IMR-90 (cell line): ENCODE results near the gene ATP1A4. TPM values are rescaled to one million over a fixed set of nuclear protein-coding genes. Genes with fewer than 3 reads are reported as not detected.

Experiments
- ATAC-seq: fragments of 200-7000 bp; cut with Tn5 transposase; 2 replicates; pipeline ENCODE4 v1.9.1; 2020; ENCODE audit warnings: low read depth, mild to moderate bottlenecking, moderate library complexity
- BruUV-seq: library from RNA; stranded (reverse); fragments of 400-500 nt; replicated peaks from 2 replicates; lab custom pipeline; 2021; lab: Mats Ljungman, UMichigan
- CTCF ChIA-PET: fragments of 300-600 bp; formaldehyde crosslinking; extraction: SDS; loops from one replicate; lab custom pipeline; 2021; ENCODE audit warnings: antibody characterized with exemption; lab: Yijun Ruan, JAX
- POLR2A ChIA-PET: fragments of 300-600 bp; sonication (Branson Sonifier 250); formaldehyde crosslinking; loops from one replicate; lab custom pipeline; 2022; ENCODE audit warnings: antibody characterized with exemption; ENCODE audit not compliant: unreplicated experiment; lab: Charles Lee
- DNase-seq: peaks from one replicate; pipeline ENCODE4 v3.0.0; 2013
- H2AFZ ChIP-seq: replicated peaks from 2 replicates; pipeline ENCODE3; 2013; ENCODE audit warnings: low read length, mild to moderate bottlenecking; ENCODE audit not compliant: poor library complexity
- H2AK5ac ChIP-seq: 2 replicates; pipeline ENCODE4 v1.6.1; 2013; ENCODE audit warnings: low read depth, low read length, inconsistent platforms
- H2AK9ac ChIP-seq: replicated peaks from 2 replicates; pipeline ENCODE3; 2013; ENCODE audit warnings: mild to moderate bottlenecking, low read depth, low read length, moderate library complexity; ENCODE audit not compliant: poor library complexity
- H2BK120ac ChIP-seq: 2 replicates; pipeline ENCODE4 v1.6.1; 2013; ENCODE audit warnings: low read depth, low read length, inconsistent platforms
- H2BK15ac ChIP-seq: 3 replicates; pipeline ENCODE4 v1.6.1; 2013; ENCODE audit warnings: low read depth, low read length, inconsistent platforms
- H2BK20ac ChIP-seq: 2 replicates; pipeline ENCODE4 v1.6.1; 2013; ENCODE audit warnings: low read depth, mild to moderate bottlenecking, inconsistent platforms, low read length, moderate library complexity
- H2BK5ac ChIP-seq: 2 replicates; pipeline ENCODE4 v1.6.1; 2013; ENCODE audit warnings: mild to moderate bottlenecking, low read depth, low read length, inconsistent platforms; ENCODE audit not compliant: poor library complexity, severe bottlenecking
- H3K14ac ChIP-seq: replicated peaks from 2 replicates; pipeline ENCODE4 v1.6.1; 2013; ENCODE audit warnings: low read depth, low read length, inconsistent platforms
- H3K18ac ChIP-seq: 2 replicates; pipeline ENCODE4 v1.6.1; 2013; ENCODE audit warnings: low read depth, low read length, control low read depth
- H3K23ac ChIP-seq: 2 replicates; pipeline ENCODE4 v1.6.1; 2013; ENCODE audit warnings: low read depth, low read length, inconsistent platforms
- H3K27ac ChIP-seq: 2 replicates; pipeline ENCODE4 v1.5.1; 2013; ENCODE audit warnings: mild to moderate bottlenecking, control low read depth, low read length; ENCODE audit not compliant: insufficient read depth
- H3K27me3 ChIP-seq: 2 replicates; pipeline ENCODE4 v1.6.1; 2013; ENCODE audit warnings: low read length; ENCODE audit not compliant: control insufficient read depth, insufficient read depth
- H3K36me3 ChIP-seq: 2 replicates; pipeline ENCODE4 v1.6.1; 2013; ENCODE audit warnings: low read length, mixed read lengths; ENCODE audit not compliant: control insufficient read depth, insufficient read depth
- H3K4ac ChIP-seq: 2 replicates; pipeline ENCODE4 v1.6.1; 2013; ENCODE audit warnings: low read depth, low read length, inconsistent platforms
- H3K4me1 ChIP-seq: 2 replicates; pipeline ENCODE4 v1.6.1; 2013; ENCODE audit warnings: low read length, mixed read lengths; ENCODE audit not compliant: control insufficient read depth, insufficient read depth
- H3K4me2 ChIP-seq: 2 replicates; pipeline ENCODE4 v1.6.1; 2013; ENCODE audit warnings: low read depth, mild to moderate bottlenecking, control low read depth, low read length, moderate library complexity
- H3K4me3 ChIP-seq: 2 replicates; pipeline ENCODE4 v1.5.1; 2013; ENCODE audit warnings: low read depth, mild to moderate bottlenecking, control low read depth, low read length, moderate library complexity; ENCODE audit not compliant: insufficient read depth
- H3K56ac ChIP-seq: 2 replicates; pipeline ENCODE4 v1.6.1; 2013; ENCODE audit warnings: low read length, inconsistent platforms; ENCODE audit not compliant: insufficient read depth; ENCODE audit errors: extremely low read depth
- H3K79me1 ChIP-seq, 2 experiments: 2 replicates each; pipeline ENCODE4 v1.6.1; 2013; ENCODE audit warnings: low read length in 2 of 2, inconsistent platforms in 1 of 2, low read depth in 1 of 2
- H3K9ac ChIP-seq: 2 replicates; pipeline ENCODE4 v1.6.1; 2013; ENCODE audit warnings: low read depth, low read length, control low read depth
- H3K9me1 ChIP-seq: 2 replicates; pipeline ENCODE4 v1.6.1; 2013; ENCODE audit warnings: low read length, inconsistent platforms; ENCODE audit not compliant: insufficient read depth
- H3K9me3 ChIP-seq: 2 replicates; pipeline ENCODE4 v1.6.1; 2013; ENCODE audit warnings: low read length; ENCODE audit not compliant: control insufficient read depth, insufficient read depth
- H4K20me1 ChIP-seq: 2 replicates; pipeline ENCODE4 v1.6.1; 2013; ENCODE audit warnings: low read length, inconsistent platforms; ENCODE audit not compliant: insufficient read depth
- H4K5ac ChIP-seq: 2 replicates; pipeline ENCODE4 v1.6.1; 2013; ENCODE audit warnings: mild to moderate bottlenecking, low read depth, low read length, control low read depth
- H4K8ac ChIP-seq, 2 experiments: 2 replicates each; pipeline ENCODE4 v1.6.1; 2013; ENCODE audit warnings: low read depth in 2 of 2, low read length in 2 of 2, control low read depth in 1 of 2, inconsistent platforms in 1 of 2
- H4K91ac ChIP-seq: 2 replicates; pipeline ENCODE4 v1.6.1; 2013; ENCODE audit warnings: low read depth, low read length, inconsistent platforms; ENCODE audit not compliant: insufficient read depth
- BHLHE40 ChIP-seq: fragments of 150-350 bp; IDR thresholded peaks from 2 replicates; pipeline ENCODE4 v1.6.1; 2016; ENCODE audit warnings: mild to moderate bottlenecking, low read depth, low read length
- CEBPB ChIP-seq: IDR thresholded peaks from 2 replicates; pipeline ENCODE4 v1.6.1; 2012; ENCODE audit warnings: low read depth, low read length, improper control_type of control experiment
- ELK1 ChIP-seq: fragments of 150-350 bp; IDR thresholded peaks from 2 replicates; pipeline ENCODE4 v1.6.1; 2016; ENCODE audit warnings: low read depth, mild to moderate bottlenecking, low read length, moderate library complexity, borderline replicate concordance
- FOS ChIP-seq: fragments of 150-350 bp; IDR thresholded peaks from 2 replicates; pipeline ENCODE4 v1.6.1; 2016; ENCODE audit warnings: low read depth, low read length
- MAFK ChIP-seq: IDR thresholded peaks from 2 replicates; pipeline ENCODE4 v1.6.1; 2012; ENCODE audit warnings: low read depth, low read length, improper control_type of control experiment
- MAZ ChIP-seq: IDR thresholded peaks from 2 replicates; pipeline ENCODE4 v1.6.1; 2012; ENCODE audit warnings: low read depth, mild to moderate bottlenecking, low read length, improper control_type of control experiment, moderate library complexity, borderline replicate concordance
- MXI1 ChIP-seq: IDR thresholded peaks from 2 replicates; pipeline ENCODE4 v1.6.1; 2012; ENCODE audit warnings: low read depth, mild to moderate bottlenecking, low read length, moderate library complexity, borderline replicate concordance
- POLR2A ChIP-seq: IDR thresholded peaks from 2 replicates; pipeline ENCODE4 v1.6.1; 2012; ENCODE audit warnings: mild to moderate bottlenecking, low read depth, low read length
- RAD21 ChIP-seq: IDR thresholded peaks from 2 replicates; pipeline ENCODE4 v1.6.1; 2012; ENCODE audit warnings: low read length, improper control_type of control experiment
- RCOR1 ChIP-seq: IDR thresholded peaks from 2 replicates; pipeline ENCODE4 v1.6.1; 2012; ENCODE audit warnings: mild to moderate bottlenecking, low read length, improper control_type of control experiment; ENCODE audit not compliant: insufficient replicate concordance
- RFX5 ChIP-seq: IDR thresholded peaks from 2 replicates; pipeline ENCODE4 v1.8.0; 2012; ENCODE audit warnings: low read depth, mild to moderate bottlenecking, low read length, moderate library complexity
- dilution Hi-C: fragments of 300-500 bp; cut with HindIII; formaldehyde crosslinking; loops from one replicate; pipeline ENCODE4 v1.14.3; 2018; ENCODE audit warnings: low sequenced_read_pairs; ENCODE audit not compliant: unreplicated experiment
- in situ Hi-C: fragments of 300-500 bp; cut with MboI; formaldehyde crosslinking; loops from 3 replicates; pipeline ENCODE4 v1.14.3; 2019; ENCODE audit warnings: low sequenced_read_pairs, inconsistent platforms, mixed read lengths
- intact Hi-C: fragments of 100-400 bp; cut with micrococcal nuclease; formaldehyde crosslinking; loops from 2 replicates; pipeline ENCODE4 v1.10.0; 2022
- polyA plus RNA-seq, 3 experiments: library from polyadenylated mRNA; depleted of rRNA; stranded (reverse); fragments of >200 nt; gene quantifications; 2 replicates each; pipeline ENCODE4 v1.2.3, GENCODE V29; 2012; ENCODE audit warnings: low replicate concordance in 1 of 3
- total RNA-seq: library from RNA; depleted of rRNA; stranded (reverse); fragments of >200 nt; gene quantifications from 2 replicates; pipeline ENCODE4 v1.2.3, GENCODE V29; 2012

Gene ATP1A4
- total and polyA plus RNA-seq, 2 of the 4 experiments (the other 2 are of a cell fraction) = not detected

- BruUV-seq = no TSS peak
- DNase-seq (no peak), ATAC-seq (no peak)
- H2BK5ac ChIP-seq = no peak overlapping the region
- no peak overlapping the region for H2AFZ ChIP-seq
- in situ Hi-C loops = no loop called here
- no peak overlapping the region for H3K14ac ChIP-seq
- no peak overlapping the region for H3K56ac ChIP-seq
- H3K23ac ChIP-seq = no peak overlapping the region
- H3K27ac ChIP-seq = no peak overlapping the region
- no peak overlapping the region for H4K91ac ChIP-seq
- intact Hi-C loops = loop anchor here (5.0 kb wide), 1 partner anchor 69 kb away; no protein-coding TSS in a partner anchor
- H4K20me1 ChIP-seq = no peaks in the 10 kb centered on the region; the same call in 1 of the 2 replicates
- H4K5ac ChIP-seq = no peak overlapping the region
- H3K4me1 ChIP-seq = no peaks in the 10 kb centered on the region
- TF ChIP-seq RAD21 (no peak), RCOR1 (no peak), BHLHE40 (no peak), FOS (no peak), MAFK (no peak), MXI1 (no peak), CEBPB (no peak), POLR2A (no peak), MAZ (no peak), RFX5 (no peak), ELK1 (no peak)
- H2AK9ac ChIP-seq = no peak overlapping the region
- no peak overlapping the region for H3K18ac ChIP-seq
- ChIA-PET CTCF (interaction anchor here (1.3 to 3.7 kb wide), 2 partner anchors 9 to 23 kb away, joined by 10 to 12 read pairs; no protein-coding TSS in a partner anchor), POLR2A (interaction anchor here (0.6 kb wide), 1 partner anchor 109 kb away, joined by 5 read pairs; no protein-coding TSS in a partner anchor)
- peaks cover 49% of the 10 kb centered on the region for H3K36me3 ChIP-seq
- H2BK20ac ChIP-seq = no peak overlapping the region
- no peak overlapping the region for H2BK120ac ChIP-seq
- no peaks in the 10 kb centered on the region for H3K27me3 ChIP-seq
- no peak overlapping the region for H2BK15ac ChIP-seq
- H3K4me3 ChIP-seq = no peak overlapping the region
- H3K79me1 ChIP-seq = peaks cover 0 to 5% of the 10 kb centered on the region in 2 experiments; a peak in 1 of 4 replicates
- H3K4me2 ChIP-seq = no peak overlapping the region
- H3K9me1 ChIP-seq = peaks cover 6% of the 10 kb centered on the region; the same call in 1 of the 2 replicates
- H3K9me3 ChIP-seq = no peaks in the 10 kb centered on the region
- no peak overlapping the region for H3K9ac ChIP-seq
- H2AK5ac ChIP-seq = no peak overlapping the region
- dilution Hi-C loops = no loop called here
- H4K8ac ChIP-seq = no peak overlapping the region
- H3K4ac ChIP-seq = no peak overlapping the region
These were observed 77.0 kb downstream of the ATP1A4 start for GRCh38 chr1:160228431-160228830.
